Heart left ventricle (tissue), 13 donors: Measurements from ENCODE around the gene MLST8.

Experiments used
- CTCF ChIP-seq, 12 donors: fragments of 200-600 bp; sonication (generic) in 4 of 12; IDR thresholded peaks; one replicate each; pipeline versions ENCODE4 v1.5.0 to v1.8.0; 2018 to 2022; ENCODE audit warnings: antibody characterized with exemption in 12 of 12, mild to moderate bottlenecking in 5 of 12
- POLR2A ChIP-seq, 2 donors: fragments of 450-650 bp; IDR thresholded peaks; one replicate each; pipeline ENCODE4 v1.6.1; 2017; ENCODE audit warnings: antibody characterized with exemption in 2 of 2, mild to moderate bottlenecking in 2 of 2, moderate library complexity in 2 of 2
- donor health status: ischemic (EF 13 %, LVEDD 7.1; RV severe dilation, severe dysfunction).
- donor health status: DM: no; HTN: yes; CAD: no.
- donor health status: DM: no; HTN: no; CAD: no.
- donor health status: ischemic (EF 25% LVEDD 6.9; RV normal size, moderate dysfunction).
- donor health status: ischemic (EF 25% LVEDD 5.7; RV mildly dilated, moderate dysfunction).
- donor health status: ischemic (EF 35%, LVEDD 5.7; RV mildly dilated, moderate dysfunction).
- donor health status: nonischemic (EF 11% LVEDD 7.7; RV severe dilation, severe dysfunction).
- donor health status: DM: yes; HTN: yes; CAD: no.
- donor health status: PGD.
- donor health status: ischemic (EF 29% LVEDD 5.4; RV normal size, mild dysfunction).
- donor health status: nonischemic (EF 23%, LVEDD 6.1; RV moderate dilation, normal function).

- TF ChIP-seq CTCF (IDR thresholded peaks at IDR 0.05) (no peak), POLR2A (IDR thresholded peaks at IDR 0.05) (no peak)
Observed at GRCh38 chr16:2246301-2246885, 41.1 kb downstream of the MLST8 start.
